NK-92 treated with Interleukin-12 subunit alpha and Interleukin-12 subunit beta, amount 100 ng/mL, for 24 hours (cell line): ENCODE measurements around the gene C15orf40.
"Not testable (repeated sequence)": the region's sequence is repeated elsewhere in the genome, so short reads cannot be mapped to it uniquely, and the experiment has no call there.

ENCODE experiments used
- DNase-seq: peaks from one replicate; lab custom pipeline; 2025; lab: John Stamatoyannopoulos, UW

The C15orf40 gene

GRCh38 chr15:83011271-83012075 lies at the start of gene C15orf40:
TSS of gene C15orf40 (minus strand) at chr15:83011639. CDS start at chr15:83011607, 32 bp downstream.
- DNase-seq, result peak; percentile 91

DNA sequence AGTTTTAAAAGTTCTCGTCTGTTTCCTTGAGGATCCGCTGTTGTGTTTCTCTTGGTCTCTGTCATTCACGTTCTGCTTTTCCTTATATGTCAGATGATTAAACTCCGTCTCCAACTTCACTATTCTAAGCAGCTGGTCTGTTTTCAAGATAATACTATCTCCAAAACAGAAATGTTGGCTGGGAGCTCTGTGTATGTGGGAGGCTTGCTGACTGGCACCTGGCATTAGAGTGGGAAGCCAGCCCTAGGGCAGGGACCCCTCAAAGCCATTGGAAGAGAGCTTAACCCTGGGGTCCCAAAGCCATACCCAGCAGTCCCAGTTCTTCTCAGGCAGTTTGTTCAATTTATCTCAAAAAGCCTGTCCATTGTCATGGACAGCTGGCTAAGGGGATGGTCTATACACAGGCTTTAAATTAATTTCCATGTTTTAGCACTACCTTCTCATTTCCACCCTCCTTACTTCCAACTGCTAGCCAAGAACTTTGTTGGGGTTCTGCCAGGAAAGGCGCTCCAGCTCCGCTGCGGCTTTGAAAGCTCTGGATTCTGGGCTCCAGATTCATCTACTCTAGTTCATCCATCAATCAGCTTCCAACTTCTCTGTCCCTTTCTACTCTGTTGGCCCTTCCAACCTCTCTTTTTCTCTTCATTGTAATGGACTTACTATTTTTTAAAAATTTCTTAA lies 46.4 kb upstream of the C15orf40 start:
- no peak for DNase-seq

DNA sequence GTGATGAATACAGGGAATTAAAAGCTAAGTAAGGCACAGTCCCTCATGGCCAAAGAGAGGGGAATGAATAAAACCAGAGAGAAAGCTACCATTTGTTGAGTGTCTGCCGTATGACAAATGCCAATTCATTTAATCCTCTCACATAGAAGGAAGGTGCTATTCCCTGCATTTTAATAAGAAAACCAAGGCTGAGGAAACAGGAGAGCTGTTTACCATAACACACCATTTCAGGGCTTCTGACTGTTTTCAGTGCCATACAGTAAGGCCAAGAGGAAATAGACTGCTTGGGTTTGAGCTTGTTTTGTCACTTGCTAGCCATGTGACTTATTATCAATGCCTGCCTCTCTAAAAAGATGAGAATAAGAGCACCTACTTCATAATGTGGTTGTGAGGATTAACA lies 45.6 kb upstream of the C15orf40 start:
- no peak for DNase-seq

DNA sequence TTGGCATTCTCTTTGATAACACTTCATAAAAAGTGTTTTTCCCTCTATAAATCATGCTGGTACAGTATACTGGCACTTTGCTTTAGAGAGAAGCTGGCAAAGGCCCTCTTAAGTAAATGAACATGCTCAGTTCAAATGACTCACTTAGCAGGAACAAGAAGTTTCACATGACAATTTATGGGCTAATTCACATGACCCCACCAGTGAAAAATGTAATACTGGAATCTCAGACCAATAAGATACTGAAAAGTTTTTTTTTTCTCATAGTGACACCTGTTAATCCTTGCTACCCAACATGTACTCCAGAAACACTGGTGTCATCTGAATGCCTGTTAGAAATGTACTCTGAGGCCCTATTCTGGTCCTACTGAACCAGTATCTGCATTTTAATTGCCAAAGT lies 41.7 kb upstream of the C15orf40 start:
- no peak for DNase-seq

DNA sequence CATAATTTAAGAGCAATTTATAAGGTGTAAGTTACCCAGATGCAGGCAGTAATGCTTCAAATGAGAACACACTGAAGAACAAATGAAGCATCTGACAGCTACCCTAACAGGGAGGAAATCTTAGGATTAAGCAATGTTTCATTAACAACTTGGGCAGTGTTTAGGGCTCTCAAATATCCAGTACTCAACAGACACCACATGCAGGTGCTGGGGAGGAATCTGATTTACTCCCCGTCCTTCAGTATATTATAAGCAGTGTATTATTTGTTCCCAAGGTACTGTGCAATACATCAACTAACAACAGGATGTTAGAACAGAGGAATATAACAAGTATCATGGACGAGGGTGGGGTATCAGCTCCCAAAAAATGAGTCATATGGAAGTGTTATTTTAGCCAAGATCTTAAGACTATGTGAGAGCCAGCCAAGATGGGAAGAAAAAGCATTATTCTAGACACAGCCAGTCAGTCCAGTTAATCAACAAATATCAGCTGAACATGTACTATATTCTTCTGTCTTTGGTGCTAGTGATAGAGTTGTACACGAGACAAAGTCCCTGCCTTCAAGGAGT lies 35.2 kb upstream of the C15orf40 start:
- DNase-seq, result no peak

- DNase-seq, result no peak
These were observed 32.7 kb upstream of the C15orf40 start for GRCh38 chr15:83044156-83044555.

DNA sequence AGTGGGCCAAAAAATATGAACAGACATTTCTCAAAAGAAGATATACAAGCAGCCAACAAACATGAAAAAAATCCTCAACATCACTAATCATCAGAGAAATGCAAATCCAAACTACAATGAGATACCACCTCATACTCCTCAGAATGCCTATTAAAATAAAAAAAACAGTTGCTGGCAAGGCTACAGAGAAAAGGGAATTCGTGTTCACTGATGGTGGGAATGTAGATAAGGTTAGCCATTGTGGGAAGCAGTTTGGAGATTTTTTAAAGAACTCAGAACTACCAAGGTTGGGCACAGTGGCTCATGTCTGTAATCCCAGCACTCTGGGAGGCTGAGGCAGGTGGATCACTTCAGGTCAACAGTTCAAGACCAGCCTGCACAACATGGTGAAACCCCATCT lies 27.8 kb upstream of the C15orf40 start:
- DNase-seq, result no peak

DNA sequence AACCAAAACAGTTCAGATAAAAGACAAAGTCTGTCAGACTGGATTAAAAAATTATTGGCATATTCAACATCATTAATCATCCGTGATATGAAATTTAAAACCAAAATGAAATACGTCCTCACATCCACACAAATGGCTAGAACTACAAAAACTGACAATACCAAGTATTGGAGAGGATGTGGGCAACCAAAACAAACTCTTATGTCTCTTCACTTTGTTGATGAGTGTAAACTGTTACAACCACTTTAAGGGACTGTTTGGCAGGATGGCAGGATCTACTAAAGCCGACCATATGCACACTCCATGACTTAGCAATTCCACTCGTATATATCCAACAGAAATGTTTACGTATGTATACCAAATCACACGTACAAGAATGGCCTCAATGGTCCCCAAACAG lies 24.8 kb upstream of the C15orf40 start:
- DNase-seq, result no peak

- DNase-seq, result not testable (repeated sequence)
These were observed 19.8 kb upstream of the C15orf40 start for GRCh38 chr15:83031234-83031633.

DNA sequence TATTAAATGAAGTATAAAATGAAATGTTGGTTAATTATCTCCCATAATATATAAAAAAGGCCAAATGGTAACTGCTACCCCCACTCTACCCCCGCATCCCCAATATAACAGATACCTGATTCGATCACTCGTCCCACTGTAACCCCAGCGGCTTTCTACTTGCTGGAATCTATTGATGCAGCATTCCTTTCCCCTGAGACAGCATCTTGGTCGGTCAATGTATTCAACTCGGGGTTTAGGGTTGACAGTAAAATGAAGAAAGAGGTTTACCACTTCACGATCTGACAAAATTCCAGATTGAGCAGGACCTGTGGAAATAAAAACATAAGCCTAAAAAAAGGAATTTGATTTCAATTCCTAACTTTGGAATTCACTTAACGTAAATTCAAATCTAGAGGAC lies 18.6 kb upstream of the C15orf40 start:
- no peak for DNase-seq

DNA sequence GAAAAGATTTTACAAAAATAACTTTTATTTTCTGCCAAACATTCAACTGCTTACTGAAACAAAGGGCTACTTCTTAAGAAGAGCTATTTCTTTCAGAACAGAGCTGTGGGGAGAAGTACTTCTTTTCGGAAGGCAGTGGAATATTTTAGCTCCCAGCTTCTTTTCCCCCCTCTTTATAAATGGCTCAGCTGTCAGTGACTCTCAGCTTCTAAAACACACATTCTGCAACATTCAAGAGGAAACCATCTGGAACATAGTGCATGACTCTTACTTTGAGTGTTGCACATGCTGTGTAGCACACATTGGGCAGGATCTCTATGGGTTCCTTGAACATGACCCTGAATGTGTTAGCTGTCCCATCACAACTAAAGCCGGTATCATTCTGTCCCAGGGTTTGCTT lies 7.0 kb upstream of the C15orf40 start:
- DNase-seq, result no peak

DNA sequence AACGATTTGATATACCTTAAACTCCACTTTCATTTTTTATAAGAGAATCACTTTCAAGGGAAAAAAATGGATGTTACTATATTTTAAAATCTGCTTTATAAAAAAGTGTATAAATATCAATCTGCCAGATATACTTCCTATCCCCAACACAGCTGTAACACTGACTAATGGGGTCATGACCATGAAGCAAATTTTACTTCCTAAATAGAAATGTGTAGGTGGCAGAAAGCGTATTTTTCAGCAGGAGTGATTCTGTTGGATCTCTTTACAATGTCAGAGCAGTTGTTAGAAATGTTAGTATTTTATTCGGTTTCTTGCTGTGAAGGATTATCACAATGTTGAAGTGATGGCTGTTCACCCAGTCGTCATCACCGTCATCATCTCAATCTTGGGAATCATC lies 5.5 kb upstream of the C15orf40 start:
- no peak for DNase-seq

GRCh38 chr15:83015361-83015760 lies 3.9 kb upstream of the C15orf40 start:
- DNase-seq, result no peak

- no peak for DNase-seq
These were observed 2.8 kb upstream of the C15orf40 start for GRCh38 chr15:83014205-83014653.

DNA sequence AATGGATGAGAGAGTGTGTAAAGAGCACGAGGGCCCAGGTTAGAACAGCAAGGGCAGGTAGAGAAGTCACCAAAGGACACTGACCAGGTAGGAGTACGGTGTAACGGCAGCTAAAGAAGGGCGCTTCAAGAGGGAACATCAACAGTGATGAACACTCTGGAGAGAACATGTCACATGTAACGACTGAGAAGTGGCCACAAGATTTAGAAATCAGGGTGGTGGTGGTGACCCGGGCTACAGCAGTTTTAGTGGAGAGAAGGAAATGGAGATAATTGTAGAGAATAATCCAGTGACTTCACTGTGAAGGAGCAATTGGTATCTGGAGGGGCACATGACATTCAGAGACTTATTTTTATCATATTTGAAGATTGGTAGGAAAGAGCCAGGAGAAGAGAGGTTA lies 1.2 kb upstream of the C15orf40 start:
- no peak for DNase-seq

- no peak for DNase-seq
These were observed 612 bp upstream of the C15orf40 start for GRCh38 chr15:83012076-83012426.

- DNase-seq, result peak; percentile 67
These were observed 649 bp downstream of the C15orf40 start for GRCh38 chr15:83010709-83011270.

- not testable (repeated sequence) for DNase-seq
These were observed 10.8 kb downstream of the C15orf40 start for GRCh38 chr15:83000672-83001031.

DNA sequence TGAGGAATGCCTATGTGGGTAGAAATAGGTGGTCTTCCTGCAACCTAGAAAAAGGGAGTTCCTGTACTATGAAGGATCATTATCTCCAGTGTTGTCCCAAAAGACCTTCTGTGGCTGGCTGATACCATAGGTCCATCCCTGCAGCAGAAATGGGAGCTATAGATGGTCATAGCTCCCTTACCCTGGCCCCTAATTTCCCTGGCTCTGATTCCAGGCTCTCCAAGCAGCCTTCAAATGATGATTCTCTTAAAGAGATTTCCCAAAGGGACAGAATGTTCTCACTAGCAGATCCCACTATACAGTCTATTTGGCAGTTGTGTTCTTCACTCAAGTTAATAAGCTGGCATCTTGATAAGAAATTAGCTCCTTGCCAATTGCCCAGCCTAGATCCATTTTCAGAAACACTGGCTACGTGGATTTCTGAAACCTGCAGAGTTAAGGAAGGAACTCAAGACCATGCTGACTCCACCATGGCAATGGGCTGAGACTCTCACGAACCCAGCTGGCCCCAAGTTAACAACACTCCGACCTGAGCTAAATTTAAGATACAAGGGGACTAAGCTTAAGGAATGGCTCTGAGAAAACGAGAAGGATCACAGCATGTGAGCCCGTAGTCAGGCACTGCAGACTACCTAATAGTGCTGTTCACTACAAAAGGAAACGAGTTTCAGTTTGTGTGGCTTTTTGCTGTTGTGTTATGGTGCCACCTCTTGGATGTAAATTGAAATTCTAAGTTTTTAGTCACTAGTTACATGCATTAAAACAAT lies 11.4 kb downstream of the C15orf40 start:
- DNase-seq, result no peak

DNA sequence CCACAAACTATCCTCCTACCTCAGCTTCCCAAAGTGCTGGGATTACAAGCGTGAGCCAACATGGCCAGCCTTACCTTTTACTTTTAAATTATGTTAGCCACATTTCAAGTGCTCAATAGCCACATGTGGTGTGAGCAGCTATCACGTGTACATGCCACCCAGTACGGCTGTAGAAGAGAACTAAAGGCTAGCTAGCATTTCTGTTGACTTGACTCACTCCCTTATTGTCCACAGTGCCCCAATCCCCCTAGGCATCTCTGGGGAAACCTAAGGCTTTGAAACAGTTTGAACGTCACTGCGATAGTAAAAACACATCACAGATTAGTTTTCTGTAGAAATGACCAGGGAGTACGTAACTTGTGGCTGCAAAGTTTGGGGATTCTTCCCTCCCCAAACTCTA lies 12.0 kb downstream of the C15orf40 start:
- no peak for DNase-seq

- DNase-seq, result no peak
These were observed 15.5 kb downstream of the C15orf40 start for GRCh38 chr15:82995938-82996337.

DNA sequence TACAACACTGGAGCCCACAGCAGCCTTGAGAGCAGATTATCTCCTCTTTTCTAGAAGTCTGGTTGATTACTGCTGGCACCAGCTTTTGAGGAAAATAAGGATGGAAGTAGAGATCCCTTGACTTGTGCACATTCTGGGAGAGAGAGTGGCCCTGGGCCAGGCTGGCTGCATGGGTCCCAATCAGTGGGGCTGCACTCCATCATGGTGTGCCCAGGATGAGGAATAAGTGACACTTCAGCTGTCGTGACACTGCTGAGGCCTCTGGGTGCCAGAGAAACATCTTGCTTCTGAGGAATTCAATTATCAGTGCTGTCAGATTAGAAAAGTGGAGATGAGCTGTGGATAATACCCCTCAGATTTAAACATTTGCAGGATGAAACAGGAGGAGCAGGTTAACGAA lies 16.4 kb downstream of the C15orf40 start:
- no peak for DNase-seq
